NT2/D1 (cell line): ENCODE results near the gene NLRP5.

Source experiments
- SUZ12 ChIP-seq: IDR thresholded peaks from 2 replicates; pipeline ENCODE4 v1.6.1; 2011; ENCODE audit not compliant: insufficient read length, insufficient read depth; ENCODE audit errors: extremely low read depth
- YY1 ChIP-seq: IDR thresholded peaks from 2 replicates; pipeline ENCODE4 v1.6.1; 2011; ENCODE audit not compliant: insufficient read length, insufficient read depth
- ZNF274 ChIP-seq: IDR thresholded peaks from 2 replicates; pipeline ENCODE4 v1.6.1; 2011; ENCODE audit warnings: mild to moderate bottlenecking, low read depth, low read length

- no peak for TF ChIP-seq YY1
- TF ChIP-seq ZNF274, result no peak
- no peak for TF ChIP-seq SUZ12
These were observed 24.4 kb upstream of the NLRP5 start for GRCh38 chr19:55962186-55962585.
